ENCODE data around the gene VPS45. TPM values are rescaled to one million over a fixed set of nuclear protein-coding genes. Genes with fewer than 3 reads are reported as not detected.

VPS45 gene
- total RNA-seq, 1 experiment from 2014 or later: 51.3 TPM

GRCh38 chr1:150115121-150115520, 47.5 kb downstream of the VPS45 start:
- BruUV-seq (replicated peaks): no TSS peak
- Histone ChIP-seq H3K27me3 (replicated peaks; ENCODE audit: insufficient read depth, low read depth, low read length, poor library complexity) (no peaks in the 10 kb centered on the region), H3K9me3 (ENCODE audit: low read depth, low read length, poor library complexity, severe bottlenecking) (peaks cover 17% of the 10 kb centered on the region), H3K27ac (ENCODE audit: low read depth, low read length, poor library complexity, severe bottlenecking) (no peak overlapping the region), H3K4me1 (ENCODE audit: insufficient read depth, low read length, poor library complexity, severe bottlenecking) (peaks cover 21% of the 10 kb centered on the region), H3K4me3 (ENCODE audit: low read depth, low read length, poor library complexity, severe bottlenecking) (no peak overlapping the region), H3K36me3 (ENCODE audit: insufficient read depth, low read length, poor library complexity, severe bottlenecking) (peaks cover 11% of the 10 kb centered on the region)
- TF ChIP-seq CTCF (conservative IDR thresholded peaks at IDR 0.05; ENCODE audit: low read depth, low read length): no peak
- no peak for TF ChIP-seq EZH2 (IDR thresholded peaks at IDR 0.05; ENCODE audit: borderline replicate concordance, low read depth, low read length, poor library complexity, severe bottlenecking)
- no peak for DNase-seq (ENCODE audit: low spot score)
- ChIA-PET CTCF (no interaction called here), POLR2A (ENCODE audit: low non-redundant PET) (interaction anchor here (0.6 kb wide), 1 partner anchor 106 kb away, joined by 3 read pairs; no protein-coding TSS in a partner anchor)
- intact Hi-C loops (cut with micrococcal nuclease; ENCODE audit: unreplicated experiment): no loop called here

GRCh38 chr1:150118716-150119115, 51.1 kb downstream of the VPS45 start:
- POLR2A ChIA-PET (ENCODE audit: low non-redundant PET): no interaction called here
- H3K4me1 ChIP-seq (ENCODE audit: insufficient read depth, low read length, poor library complexity, severe bottlenecking): no peaks in the 10 kb centered on the region
- H3K27me3 ChIP-seq (replicated peaks; ENCODE audit: insufficient read depth, low read depth, low read length, poor library complexity): no peaks in the 10 kb centered on the region
- intact Hi-C loops (cut with micrococcal nuclease; ENCODE audit: unreplicated experiment): no loop called here
- peaks cover 5% of the 10 kb centered on the region for H3K36me3 ChIP-seq (ENCODE audit: insufficient read depth, low read length, poor library complexity, severe bottlenecking)
- TF ChIP-seq CTCF (conservative IDR thresholded peaks at IDR 0.05; ENCODE audit: low read depth, low read length): no peak
- no TSS peak for BruUV-seq (replicated peaks)
- H3K9me3 ChIP-seq (ENCODE audit: low read depth, low read length, poor library complexity, severe bottlenecking): peaks cover 17% of the 10 kb centered on the region
- no peak overlapping the region for H3K4me3 ChIP-seq (ENCODE audit: low read depth, low read length, poor library complexity, severe bottlenecking)
- no peak for DNase-seq (ENCODE audit: low spot score)
- CTCF ChIA-PET: interaction anchor here (1.1 kb wide), 1 partner anchor 69 kb away, joined by 6 read pairs; no protein-coding TSS in a partner anchor
- H3K27ac ChIP-seq (ENCODE audit: low read depth, low read length, poor library complexity, severe bottlenecking): no peak overlapping the region

DNA sequence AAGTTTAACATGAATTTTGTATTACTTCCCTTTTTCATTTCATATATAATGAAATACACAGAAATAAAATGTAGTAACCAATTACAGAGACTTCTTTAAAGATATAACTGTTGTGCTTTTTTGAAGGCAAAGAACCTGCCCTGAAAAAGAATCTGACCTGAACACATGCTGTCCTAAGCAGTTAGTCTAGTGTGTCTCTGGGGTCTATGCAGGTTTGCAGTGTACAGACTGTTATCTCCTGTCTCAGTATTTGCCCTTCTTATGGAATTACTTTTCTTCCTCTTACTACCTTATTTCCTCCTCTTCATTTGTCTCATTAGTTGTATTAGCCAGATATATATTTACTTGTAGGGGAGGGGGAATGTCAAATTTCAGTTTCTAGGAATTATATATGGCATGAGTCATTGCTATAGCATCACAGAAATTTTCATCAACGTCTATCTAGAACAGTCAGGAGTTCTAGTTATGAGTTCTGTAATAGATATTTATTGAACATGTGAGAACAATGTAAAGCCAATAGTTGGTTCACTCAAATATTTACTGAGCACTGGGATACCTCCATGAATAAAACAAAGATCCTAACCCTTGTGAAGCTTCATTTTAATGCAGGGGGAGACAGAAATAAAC, 53.8 kb downstream of the VPS45 start:
- Histone ChIP-seq H3K27me3 (replicated peaks; ENCODE audit: insufficient read depth, low read depth, low read length, poor library complexity) (no peaks in the 10 kb centered on the region), H3K27ac (ENCODE audit: low read depth, low read length, poor library complexity, severe bottlenecking) (no peak overlapping the region), H3K36me3 (ENCODE audit: insufficient read depth, low read length, poor library complexity, severe bottlenecking) (no peaks in the 10 kb centered on the region), H3K4me1 (ENCODE audit: insufficient read depth, low read length, poor library complexity, severe bottlenecking) (no peaks in the 10 kb centered on the region), H3K4me3 (ENCODE audit: low read depth, low read length, poor library complexity, severe bottlenecking) (no peak overlapping the region), H3K9me3 (ENCODE audit: low read depth, low read length, poor library complexity, severe bottlenecking) (no peaks in the 10 kb centered on the region)
- POLR2A ChIA-PET (ENCODE audit: low non-redundant PET): no interaction called here
- no peak for DNase-seq (ENCODE audit: low spot score)
- CTCF ChIA-PET: interaction anchor here (0.6 kb wide), 1 partner anchor 906 kb away, joined by 6 read pairs; no protein-coding TSS in a partner anchor
- TF ChIP-seq EZH2 (IDR thresholded peaks at IDR 0.05; ENCODE audit: borderline replicate concordance, low read depth, low read length, poor library complexity, severe bottlenecking) (no peak), CTCF (conservative IDR thresholded peaks at IDR 0.05; ENCODE audit: low read depth, low read length) (no peak)
- intact Hi-C loops (cut with micrococcal nuclease; ENCODE audit: unreplicated experiment): no loop called here
- BruUV-seq (replicated peaks): no TSS peak
